Spleen (tissue), 11 donors: ENCODE data around the gene PRDM5. TPM values are rescaled to one million over a fixed set of nuclear protein-coding genes. Genes with fewer than 3 reads are reported as not detected.
A peak's percentile ranks its signal among the peaks of the same experiment; 100 is the strongest.
"Not testable (repeated sequence)": the region's sequence is repeated elsewhere in the genome, so short reads cannot be mapped to it uniquely, and the experiment has no call there.

Source experiments
- DNase-seq: peaks from one replicate; pipeline ENCODE4 v3.0.0-alpha.2; 2020
- H3K27ac ChIP-seq, 8 donors: fragments of 200-600 bp; sonication (generic) in 7 of 8; 1 replicate in 4 of 8; 2 replicates in 4 of 8; pipeline versions ENCODE4 v1.5.0 to v1.8.0; 2016 to 2021; ENCODE audit warnings: inconsistent platforms in 4 of 8, mild to moderate bottlenecking in 4 of 8, moderate library complexity in 1 of 8
- H3K27me3 ChIP-seq, 7 donors: fragments of 200-600 bp; sonication (generic) in 6 of 7; replicated peaks in 1 of 7; 1 replicate in 4 of 7; 2 replicates in 3 of 7; pipeline versions ENCODE4 v1.5.0 to v1.8.0; 2016 to 2021; ENCODE audit warnings: inconsistent platforms in 3 of 7, mild to moderate bottlenecking in 1 of 7
- H3K36me3 ChIP-seq, 6 donors: fragments of 200-600 bp; sonication (generic) in 5 of 6; 1 replicate in 4 of 6; 2 replicates in 2 of 6; pipeline versions ENCODE4 v1.5.0 to v1.8.0; 2016 to 2021; ENCODE audit warnings: inconsistent platforms in 2 of 6
- H3K4me1 ChIP-seq, 6 donors: fragments of 200-600 bp; sonication (generic) in 5 of 6; 1 replicate in 3 of 6; 2 replicates in 3 of 6; pipeline versions ENCODE4 v1.5.0 to v1.8.0; 2016 to 2021; ENCODE audit warnings: inconsistent platforms in 3 of 6
- H3K4me3 ChIP-seq, 8 donors: fragments of 200-600 bp; sonication (generic) in 7 of 8; 1 replicate in 4 of 8; 2 replicates in 4 of 8; pipeline versions ENCODE4 v1.5.0 to v1.8.0; 2016 to 2021; ENCODE audit warnings: inconsistent platforms in 4 of 8, mild to moderate bottlenecking in 4 of 8, moderate library complexity in 2 of 8
- H3K9me3 ChIP-seq, 8 donors: fragments of 200-600 bp; sonication (generic) in 7 of 8; 1 replicate in 4 of 8; 2 replicates in 4 of 8; pipeline versions ENCODE4 v1.5.0 to v1.8.0; 2016 to 2021; ENCODE audit warnings: inconsistent platforms in 4 of 8
- CTCF ChIP-seq, 11 experiments: fragments of 200-600 bp in 7 of 11; fragments of 450-650 bp in 4 of 11; sonication (generic) in 4 of 11; IDR thresholded peaks in 8 of 11; conservative IDR thresholded peaks in 3 of 11; 1 replicate in 7 of 11; 2 replicates in 4 of 11; pipeline versions ENCODE4 v1.4.0 to v1.8.0; 2016 to 2021; ENCODE audit warnings: antibody characterized with exemption in 11 of 11, inconsistent platforms in 4 of 11, mild to moderate bottlenecking in 1 of 11
- POLR2A ChIP-seq, 3 donors: fragments of 450-650 bp; IDR thresholded peaks; one replicate each; pipeline ENCODE4 v1.5.1; 2017; ENCODE audit warnings: antibody characterized with exemption in 3 of 3, mild to moderate bottlenecking in 1 of 3
- POLR2AphosphoS5 ChIP-seq, 3 donors: sonication (generic); formaldehyde crosslinking; IDR thresholded peaks; one replicate each; pipeline ENCODE4 v1.5.1; 2017; ENCODE audit warnings: antibody characterized with exemption in 3 of 3
- WGBS, 5 donors: extraction: QIAGEN DNeasy Blood & Tissue Kit in 3 of 5; methylation state at CpG; one replicate each; pipeline versions ENCODE4 v1.1.5 to v1.1.7; 2013 to 2018; 5-methylcytosine and 5-hydroxymethylcytosine counted together
- intact Hi-C: fragments of 100-400 bp; cut with DNase I; formaldehyde crosslinking; loops from one replicate; pipeline ENCODE4 v1.15.0; 2023; ENCODE audit warnings: low total_unique reads
- polyA plus RNA-seq, 3 donors: library from polyadenylated mRNA; stranded (reverse); fragments of 200-250 nt; gene quantifications; one replicate each; pipeline ENCODE4 v1.2.1, GENCODE V29; 2013
- total RNA-seq, 7 donors: library from RNA; depleted of rRNA in 3 of 7; stranded (reverse); fragments of >200 nt in 3 of 7; fragmentation: NEBNext Ultra II Directional in 4 of 7; extraction: Animal tissue kit (Norgen Biotek cat#: 25700) in 4 of 7; gene quantifications; one replicate each; pipeline versions ENCODE4 v1.1.0 to v1.2.1, GENCODE V29; 2016 to 2021
- donor health status: healthy with polysubstance abuse.
- donor health status: DM: no; HTN: no; CAD: no; lungs with moderate emphysema.
- donor health status: DM: no; HTN: no; CAD: no.
- donor health status: Bipolar disorder and iron deficiency.
- donor health status: healthy.
- donor health status: DM: no; HTN: no; CAD: no.
- donor health status: DM: yes; HTN: yes; CAD: no.

PRDM5 gene
- total and polyA plus RNA-seq, 10 donors, result 0.50 to 14.5 (median 7.6) TPM

GRCh38 chr4:120753854-120754253 lies 168.7 kb downstream of the PRDM5 start:
- TF ChIP-seq CTCF (IDR thresholded peaks at IDR 0.05 in 8 of 11, conservative IDR thresholded peaks at IDR 0.05 in 3 of 11) (no peak), POLR2AphosphoS5 (IDR thresholded peaks at IDR 0.05) (no peak), POLR2A (IDR thresholded peaks at IDR 0.05) (no peak)
- DNase-seq, result no peak
- no peaks in the 10 kb centered on the region for H3K27me3 ChIP-seq
- 71 to 84% (median 78%) methylated on average over 1 of the region's 1 CpG for WGBS, 5 donors
- no peaks in the 10 kb centered on the region for H3K4me1 ChIP-seq
- intact Hi-C loops, result no loop called here
- H3K9me3 ChIP-seq, result peaks cover 0 to 24% (median 19%) of the 10 kb centered on the region in 8 donors
- H3K4me3 ChIP-seq, result no peak overlapping the region
- H3K27ac ChIP-seq, result no peak overlapping the region
- peaks cover 0 to 15% (median 0%) of the 10 kb centered on the region in 6 donors for H3K36me3 ChIP-seq

DNA sequence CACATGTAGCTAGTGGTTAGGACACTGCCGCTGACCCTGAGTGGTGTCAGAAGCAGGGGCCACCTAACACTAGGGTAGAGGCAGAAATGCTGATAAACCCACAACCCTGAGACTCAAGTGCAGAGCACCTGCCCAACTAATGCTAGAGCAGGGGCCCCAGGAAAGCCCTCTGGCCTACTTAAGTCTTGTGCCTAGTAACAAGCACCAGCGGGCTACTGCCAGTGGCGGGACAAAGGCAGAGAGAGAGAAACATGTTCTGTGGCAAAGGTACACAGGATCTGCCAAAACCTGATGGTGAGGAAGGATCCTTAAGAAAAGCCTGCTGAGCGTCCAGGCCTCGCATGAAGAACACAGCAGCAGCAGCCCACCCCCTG lies 172.4 kb downstream of the PRDM5 start:
- intact Hi-C loops, result no loop called here
- WGBS, 5 donors, result 91 to 99% (median 94%) methylated on average over 5 of the region's 5 CpGs
- TF ChIP-seq POLR2AphosphoS5 (IDR thresholded peaks at IDR 0.05) (no peak), CTCF (IDR thresholded peaks at IDR 0.05 in 8 of 11, conservative IDR thresholded peaks at IDR 0.05 in 3 of 11) (no peak), POLR2A (IDR thresholded peaks at IDR 0.05) (no peak)

GRCh38 chr4:120749445-120750151 lies 172.9 kb downstream of the PRDM5 start:
- WGBS, 5 donors, result 40 to 62% (median 49%) methylated on average over 6 of the region's 6 CpGs
- Histone ChIP-seq H3K4me3 (no peak overlapping the region), H3K9me3 (peaks cover 0 to 26% (median 19%) of the 10 kb centered on the region in 8 donors), H3K27me3 (no peaks in the 10 kb centered on the region), H3K4me1 (no peaks in the 10 kb centered on the region), H3K36me3 (peaks cover 0 to 15% (median 0%) of the 10 kb centered on the region in 6 donors), H3K27ac (peak overlapping the region in 2 of 8 donors; percentile 41 to 50)
- no peak for DNase-seq
- intact Hi-C loops, result no loop called here
- TF ChIP-seq POLR2AphosphoS5 (IDR thresholded peaks at IDR 0.05) (peak in 2 of 3 donors; percentile 44 to 55), POLR2A (IDR thresholded peaks at IDR 0.05) (no peak), CTCF (IDR thresholded peaks at IDR 0.05 in 8 of 11, conservative IDR thresholded peaks at IDR 0.05 in 3 of 11) (no peak)

More for the DNA sequence above, 172.4 kb downstream of the PRDM5 start:
- peak overlapping the region in 2 of 8 donors; percentile 41 to 50 for H3K27ac ChIP-seq
- peaks cover 0 to 15% (median 0%) of the 10 kb centered on the region in 6 donors for H3K36me3 ChIP-seq
- no peak for DNase-seq
- no peaks in the 10 kb centered on the region for H3K27me3 ChIP-seq
- H3K4me1 ChIP-seq, result no peaks in the 10 kb centered on the region
- H3K9me3 ChIP-seq, result peaks cover 0 to 26% (median 19%) of the 10 kb centered on the region in 8 donors
- no peak overlapping the region for H3K4me3 ChIP-seq

- H3K4me1 ChIP-seq, intact Hi-C loops, DNase-seq, H3K36me3 ChIP-seq, H3K9me3 ChIP-seq, H3K27ac ChIP-seq, H3K4me3 ChIP-seq, H3K27me3 ChIP-seq: not testable (repeated sequence)
- WGBS, 5 donors, result 72 to 93% (median 91%) methylated on average over 8 to 9 of the region's 9 CpGs
These were observed 180.9 kb downstream of the PRDM5 start for GRCh38 chr4:120741636-120742035.
